ENCODE data around the gene TASP1. TPM values are rescaled to one million over a fixed set of nuclear protein-coding genes. Genes with fewer than 3 reads are reported as not detected.

The TASP1 gene
- polyA plus RNA-seq, 1 donor from 2014 or later = 20.2 TPM

DNA sequence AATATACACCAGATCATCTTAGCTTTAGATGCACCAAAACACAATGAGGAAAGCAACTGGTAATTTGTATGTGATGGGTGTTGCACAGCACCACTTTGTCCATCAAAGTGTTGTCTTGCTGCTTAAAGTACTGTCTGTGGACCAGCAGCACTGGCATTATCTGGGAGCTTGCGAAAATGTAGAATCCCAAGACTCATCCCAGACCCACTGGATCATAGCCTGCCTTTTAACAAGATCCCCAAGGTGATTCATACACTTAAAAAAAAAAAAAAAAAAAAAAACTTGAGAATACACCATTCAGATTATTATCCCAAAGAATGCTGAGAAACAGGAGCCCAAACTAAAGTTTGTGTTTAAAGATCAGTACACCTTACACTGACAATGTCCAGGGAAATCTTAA lies 123.4 kb downstream of the TASP1 start:
- no peaks in the 10 kb centered on the region for H3K79me2 ChIP-seq (replicated peaks; ENCODE audit: insufficient read depth, low read length)
- no peak overlapping the region for H2AFZ ChIP-seq (ENCODE audit: low read depth, low read length)
- no peaks in the 10 kb centered on the region for H3K9me3 ChIP-seq (ENCODE audit: low read length)
- no peaks in the 10 kb centered on the region for H3K36me3 ChIP-seq (ENCODE audit: insufficient read depth, low read length)
- H3K4me3 ChIP-seq (ENCODE audit: low read length) = no peak overlapping the region
- no peak for TF ChIP-seq EP300 (conservative IDR thresholded peaks at IDR 0.05; ENCODE audit: poor library complexity, severe bottlenecking)
- TF ChIP-seq MXI1 (conservative IDR thresholded peaks at IDR 0.05; ENCODE audit: poor library complexity, severe bottlenecking) = no peak
- no peak for TF ChIP-seq TAF1 (IDR thresholded peaks at IDR 0.05; ENCODE audit: low read depth)
- no peak for TF ChIP-seq EZH2 (IDR thresholded peaks at IDR 0.05; ENCODE audit: borderline replicate concordance, insufficient read depth, low read length, poor library complexity, severe bottlenecking)
- no peak for TF ChIP-seq RAD21 (conservative IDR thresholded peaks at IDR 0.05)
- TF ChIP-seq REST (IDR thresholded peaks at IDR 0.05; ENCODE audit: borderline replicate concordance) = no peak
- no peak for TF ChIP-seq POLR2AphosphoS5 (IDR thresholded peaks at IDR 0.05)
- TF ChIP-seq SMC3 (conservative IDR thresholded peaks at IDR 0.05; ENCODE audit: poor library complexity) = no peak
- TF ChIP-seq, protein P1, sequence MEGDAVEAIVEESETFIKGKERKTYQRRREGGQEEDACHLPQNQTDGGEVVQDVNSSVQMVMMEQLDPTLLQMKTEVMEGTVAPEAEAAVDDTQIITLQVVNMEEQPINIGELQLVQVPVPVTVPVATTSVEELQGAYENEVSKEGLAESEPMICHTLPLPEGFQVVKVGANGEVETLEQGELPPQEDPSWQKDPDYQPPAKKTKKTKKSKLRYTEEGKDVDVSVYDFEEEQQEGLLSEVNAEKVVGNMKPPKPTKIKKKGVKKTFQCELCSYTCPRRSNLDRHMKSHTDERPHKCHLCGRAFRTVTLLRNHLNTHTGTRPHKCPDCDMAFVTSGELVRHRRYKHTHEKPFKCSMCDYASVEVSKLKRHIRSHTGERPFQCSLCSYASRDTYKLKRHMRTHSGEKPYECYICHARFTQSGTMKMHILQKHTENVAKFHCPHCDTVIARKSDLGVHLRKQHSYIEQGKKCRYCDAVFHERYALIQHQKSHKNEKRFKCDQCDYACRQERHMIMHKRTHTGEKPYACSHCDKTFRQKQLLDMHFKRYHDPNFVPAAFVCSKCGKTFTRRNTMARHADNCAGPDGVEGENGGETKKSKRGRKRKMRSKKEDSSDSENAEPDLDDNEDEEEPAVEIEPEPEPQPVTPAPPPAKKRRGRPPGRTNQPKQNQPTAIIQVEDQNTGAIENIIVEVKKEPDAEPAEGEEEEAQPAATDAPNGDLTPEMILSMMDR (IDR thresholded peaks at IDR 0.05; ENCODE audit: poor library complexity, severe bottlenecking) = no peak
- H3K27ac ChIP-seq (ENCODE audit: low read length) = no peak overlapping the region
- H3K4me2 ChIP-seq (ENCODE audit: low read length) = no peak overlapping the region
- no peaks in the 10 kb centered on the region for H3F3A ChIP-seq (ENCODE audit: insufficient read depth, low read length, poor library complexity, severe bottlenecking)
- no peak overlapping the region for H3K9ac ChIP-seq (ENCODE audit: low read length)
- no peaks in the 10 kb centered on the region for H4K20me1 ChIP-seq (ENCODE audit: insufficient read depth)
- no peaks in the 10 kb centered on the region for H3K9me2 ChIP-seq (ENCODE audit: insufficient read depth, low read length)
- H3K27me3 ChIP-seq (ENCODE audit: insufficient read depth, low read depth, low read length) = no peaks in the 10 kb centered on the region

- Histone ChIP-seq H3F3A (ENCODE audit: insufficient read depth, low read length, poor library complexity, severe bottlenecking) (no peaks in the 10 kb centered on the region), H4K20me1 (ENCODE audit: insufficient read depth) (no peaks in the 10 kb centered on the region), H3K9me2 (ENCODE audit: insufficient read depth, low read length) (no peaks in the 10 kb centered on the region), H3K27ac (ENCODE audit: low read length) (no peak overlapping the region), H3K79me2 (replicated peaks; ENCODE audit: insufficient read depth, low read length) (no peaks in the 10 kb centered on the region), H3K27me3 (ENCODE audit: insufficient read depth, low read depth, low read length) (no peaks in the 10 kb centered on the region), H3K4me2 (ENCODE audit: low read length) (no peak overlapping the region), H3K36me3 (ENCODE audit: insufficient read depth, low read length) (no peaks in the 10 kb centered on the region), H3K4me3 (ENCODE audit: low read length) (no peak overlapping the region), H3K9ac (ENCODE audit: low read length) (no peak overlapping the region), H2AFZ (ENCODE audit: low read depth, low read length) (no peak overlapping the region), H3K9me3 (ENCODE audit: low read length) (no peaks in the 10 kb centered on the region)
- no peak for TF ChIP-seq REST (IDR thresholded peaks at IDR 0.05; ENCODE audit: borderline replicate concordance)
Measured at GRCh38 chr20:13510837-13511488, 127.8 kb downstream of the TASP1 start.

All from neural cell (in vitro differentiated cells).